Endothelial cell (in vitro differentiated cells): ENCODE results near the gene MIB1. TPM values are rescaled to one million over a fixed set of nuclear protein-coding genes. Genes with fewer than 3 reads are reported as not detected.
A peak's percentile ranks its signal among the peaks of the same experiment; 100 is the strongest.

Experiments used
- DNase-seq: peaks from one replicate; pipeline ENCODE4 v3.0.0; 2021; ENCODE audit warnings: low spot score
- H3K27ac Mint-ChIP-seq: one replicate; pipeline ENCODE4 v1.8.0; 2021; ENCODE audit warnings: mixed read lengths, inconsistent platforms; ENCODE audit not compliant: unreplicated experiment
- H3K27me3 Mint-ChIP-seq: one replicate; pipeline ENCODE4 v1.8.0; 2021; ENCODE audit warnings: mild to moderate bottlenecking, moderate library complexity, mixed read lengths, inconsistent platforms; ENCODE audit not compliant: unreplicated experiment
- H3K36me3 Mint-ChIP-seq: one replicate; pipeline ENCODE4 v1.8.0; 2021; ENCODE audit warnings: mild to moderate bottlenecking, low read depth, mixed read lengths, inconsistent platforms; ENCODE audit not compliant: unreplicated experiment
- H3K4me1 Mint-ChIP-seq: one replicate; pipeline ENCODE4 v1.8.0; 2021; ENCODE audit warnings: mild to moderate bottlenecking, mixed read lengths, inconsistent platforms; ENCODE audit not compliant: unreplicated experiment
- H3K4me3 Mint-ChIP-seq: one replicate; pipeline ENCODE4 v1.8.0; 2021; ENCODE audit warnings: mild to moderate bottlenecking, mixed read lengths, inconsistent platforms; ENCODE audit not compliant: unreplicated experiment
- H3K9me3 Mint-ChIP-seq: one replicate; pipeline ENCODE4 v1.8.0; 2021; ENCODE audit warnings: mixed read lengths, inconsistent platforms; ENCODE audit not compliant: unreplicated experiment
- total RNA-seq: library from RNA; stranded (reverse); fragmentation: NEBNext Ultra II Directional; extraction: Animal tissue kit (Norgen Biotek cat#: 25700); gene quantifications from one replicate; pipeline ENCODE4 v1.2.1, GENCODE V29; 2021; ENCODE audit not compliant: unreplicated experiment
- TF ChIP-seq, protein P1 (sequence below): fragments of 200-600 bp; sonication (generic); IDR thresholded peaks from one replicate; pipeline ENCODE4 v1.5.0; 2021; ENCODE audit warnings: antibody characterized with exemption; ENCODE audit not compliant: unreplicated experiment

MIB1 gene
- total RNA-seq, 1 donor from 2014 or later, result 62.8 TPM

DNA sequence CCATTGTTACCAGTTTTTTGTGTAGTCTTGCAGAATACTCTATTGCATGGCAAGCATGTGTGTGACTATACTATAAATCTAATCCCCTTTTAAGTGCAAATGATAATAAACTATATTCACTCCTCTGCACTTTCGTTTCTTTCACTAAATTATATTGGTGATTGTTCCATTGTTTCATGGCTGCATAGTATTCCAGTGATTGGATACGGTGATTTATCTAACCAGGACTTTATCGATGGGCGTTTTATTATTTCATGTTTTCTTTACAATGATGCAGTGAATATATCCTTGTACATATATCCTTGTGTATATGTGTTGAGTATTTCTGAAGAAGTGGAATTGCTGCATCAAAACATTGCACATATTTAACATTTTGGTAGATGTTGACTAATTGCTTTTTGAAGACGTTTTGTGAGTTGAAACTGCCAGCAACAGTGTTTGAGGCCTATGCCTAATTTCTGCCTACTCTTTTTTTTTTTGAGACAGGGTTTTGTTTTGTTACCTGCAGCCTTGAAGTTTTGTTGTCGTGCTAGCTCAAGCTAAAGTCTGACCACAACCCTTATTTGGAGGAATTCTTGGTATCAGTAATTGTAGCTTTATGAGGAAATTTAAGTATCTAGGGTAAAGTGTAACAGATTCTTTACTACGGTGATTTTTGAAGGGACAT lies 2.7 kb downstream of the MIB1 start:
- no peaks in the 10 kb centered on the region for H3K9me3 Mint-ChIP-seq
- H3K4me3 Mint-ChIP-seq, result peak overlapping the region; percentile 77
- peaks cover 46% of the 10 kb centered on the region for H3K4me1 Mint-ChIP-seq
- H3K27me3 Mint-ChIP-seq, result peaks cover 6% of the 10 kb centered on the region
- no peak for DNase-seq
- peak overlapping the region; percentile 37 for H3K27ac Mint-ChIP-seq
- TF ChIP-seq, protein P1, sequence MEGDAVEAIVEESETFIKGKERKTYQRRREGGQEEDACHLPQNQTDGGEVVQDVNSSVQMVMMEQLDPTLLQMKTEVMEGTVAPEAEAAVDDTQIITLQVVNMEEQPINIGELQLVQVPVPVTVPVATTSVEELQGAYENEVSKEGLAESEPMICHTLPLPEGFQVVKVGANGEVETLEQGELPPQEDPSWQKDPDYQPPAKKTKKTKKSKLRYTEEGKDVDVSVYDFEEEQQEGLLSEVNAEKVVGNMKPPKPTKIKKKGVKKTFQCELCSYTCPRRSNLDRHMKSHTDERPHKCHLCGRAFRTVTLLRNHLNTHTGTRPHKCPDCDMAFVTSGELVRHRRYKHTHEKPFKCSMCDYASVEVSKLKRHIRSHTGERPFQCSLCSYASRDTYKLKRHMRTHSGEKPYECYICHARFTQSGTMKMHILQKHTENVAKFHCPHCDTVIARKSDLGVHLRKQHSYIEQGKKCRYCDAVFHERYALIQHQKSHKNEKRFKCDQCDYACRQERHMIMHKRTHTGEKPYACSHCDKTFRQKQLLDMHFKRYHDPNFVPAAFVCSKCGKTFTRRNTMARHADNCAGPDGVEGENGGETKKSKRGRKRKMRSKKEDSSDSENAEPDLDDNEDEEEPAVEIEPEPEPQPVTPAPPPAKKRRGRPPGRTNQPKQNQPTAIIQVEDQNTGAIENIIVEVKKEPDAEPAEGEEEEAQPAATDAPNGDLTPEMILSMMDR, result no peak
- H3K36me3 Mint-ChIP-seq, result no peaks in the 10 kb centered on the region

DNA sequence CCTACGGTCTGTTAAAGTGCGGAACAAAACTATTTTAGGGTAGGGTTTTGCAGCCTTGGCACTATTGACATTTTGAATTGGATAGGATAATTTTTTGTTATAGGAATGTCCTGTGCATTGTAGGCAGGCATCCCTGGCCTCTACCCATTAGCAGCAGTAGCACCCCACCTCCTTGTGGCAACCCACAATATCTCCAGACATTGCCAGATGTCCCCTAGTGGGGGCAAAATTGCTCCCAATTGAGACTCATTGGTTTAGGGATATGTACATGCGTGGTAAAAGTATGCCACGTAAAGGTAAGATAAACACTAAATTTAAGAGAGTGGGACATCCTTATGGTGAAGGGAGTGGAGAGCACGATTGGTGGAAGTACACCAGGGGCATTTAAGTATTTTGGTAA lies 4.6 kb downstream of the MIB1 start:
- H3K9me3 Mint-ChIP-seq, result no peaks in the 10 kb centered on the region
- peak overlapping the region; percentile 13 for H3K27ac Mint-ChIP-seq
- no peak for DNase-seq
- TF ChIP-seq, protein P1, result no peak
- H3K4me3 Mint-ChIP-seq, result no peak overlapping the region
- no peaks in the 10 kb centered on the region for H3K27me3 Mint-ChIP-seq
- H3K36me3 Mint-ChIP-seq, result no peaks in the 10 kb centered on the region
- H3K4me1 Mint-ChIP-seq, result peaks cover 42% of the 10 kb centered on the region

GRCh38 chr18:21747268-21747667 lies 6.7 kb downstream of the MIB1 start:
- Mint-ChIP-seq H3K27ac (peak overlapping the region; percentile 64), H3K27me3 (no peaks in the 10 kb centered on the region), H3K4me1 (peaks cover 42% of the 10 kb centered on the region), H3K4me3 (no peak overlapping the region), H3K9me3 (no peaks in the 10 kb centered on the region), H3K36me3 (no peaks in the 10 kb centered on the region)
- TF ChIP-seq, protein P1, result no peak
- no peak for DNase-seq

GRCh38 chr18:21747764-21748693 lies 7.4 kb downstream of the MIB1 start:
- H3K27me3 Mint-ChIP-seq, result no peaks in the 10 kb centered on the region
- TF ChIP-seq, protein P1, result no peak
- no peaks in the 10 kb centered on the region for H3K36me3 Mint-ChIP-seq
- peak overlapping the region; percentile 64 for H3K27ac Mint-ChIP-seq
- no peak overlapping the region for H3K4me3 Mint-ChIP-seq
- H3K4me1 Mint-ChIP-seq, result peaks cover 39% of the 10 kb centered on the region
- H3K9me3 Mint-ChIP-seq, result no peaks in the 10 kb centered on the region
- no peak for DNase-seq

GRCh38 chr18:21757833-21758232 lies 17.2 kb downstream of the MIB1 start:
- Mint-ChIP-seq H3K4me3 (no peak overlapping the region), H3K9me3 (no peaks in the 10 kb centered on the region)
- TF ChIP-seq, protein P1, result no peak

More at GRCh38 chr18:21757833-21758232, 17.2 kb downstream of the MIB1 start:
- peaks cover 2% of the 10 kb centered on the region for H3K27me3 Mint-ChIP-seq
- no peak overlapping the region for H3K27ac Mint-ChIP-seq
- peaks cover 32% of the 10 kb centered on the region for H3K4me1 Mint-ChIP-seq
- no peaks in the 10 kb centered on the region for H3K36me3 Mint-ChIP-seq
- no peak for DNase-seq
